CD4-positive, alpha-beta T cell treated with Interleukin-6 for 4 hours (primary cell): Measurements from ENCODE around the gene MYO18A.
"Not testable (repeated sequence)": the region's sequence is repeated elsewhere in the genome, so short reads cannot be mapped to it uniquely, and the experiment has no call there.

Source experiments
- DNase-seq: peaks from one replicate; pipeline ENCODE4 v3.0.0-alpha.2; 2020; ENCODE audit warnings: mixed read lengths

Gene MYO18A

GRCh38 chr17:29195465-29196081 lies 15.4 kb upstream of the MYO18A start:
- DNase-seq, result no peak

DNA sequence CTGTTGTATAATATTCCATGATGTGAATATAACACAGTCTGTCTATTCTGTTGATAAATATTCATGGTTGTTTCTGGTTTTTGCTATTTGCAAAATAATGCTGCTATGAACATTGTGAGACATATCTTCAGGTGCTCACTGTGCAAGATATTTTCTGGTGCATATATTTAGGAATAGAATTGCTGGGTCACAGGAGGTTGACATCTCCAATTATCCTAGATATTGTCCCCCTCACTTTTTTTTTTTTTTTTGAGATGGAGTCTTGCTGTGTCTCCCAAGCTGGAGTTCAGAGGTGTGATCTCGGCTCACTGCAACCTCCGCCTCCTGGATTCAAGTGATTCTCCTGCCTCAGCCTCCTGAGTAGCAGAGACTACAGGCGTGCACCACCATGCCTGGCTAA lies 14.5 kb upstream of the MYO18A start:
- DNase-seq, result no peak

- no peak for DNase-seq
Measured at GRCh38 chr17:29193146-29193545, 12.9 kb upstream of the MYO18A start.

- no peak for DNase-seq
Measured at GRCh38 chr17:29190592-29191207, 10.5 kb upstream of the MYO18A start.

DNA sequence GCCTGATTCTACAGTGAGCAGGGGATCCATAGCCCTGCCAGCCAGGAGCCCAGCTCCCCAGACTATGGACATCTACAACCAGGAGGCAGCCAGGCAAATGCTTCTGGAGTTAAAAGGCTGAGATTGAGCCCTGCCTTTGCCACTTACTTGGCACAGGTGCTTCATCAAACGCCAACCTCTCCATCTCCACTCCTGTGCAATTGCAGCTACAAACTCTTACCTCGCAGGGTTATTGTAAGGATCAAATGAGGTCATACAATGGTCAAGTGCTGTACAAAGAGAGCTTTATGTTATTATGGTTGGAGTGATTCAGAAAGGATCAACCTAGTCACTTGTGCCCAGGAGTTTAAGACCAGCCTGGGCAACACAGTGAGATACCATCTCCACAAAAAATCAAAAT lies 9.8 kb upstream of the MYO18A start:
- DNase-seq, result no peak

GRCh38 chr17:29189355-29189754 lies 9.2 kb upstream of the MYO18A start:
- no peak for DNase-seq

- DNase-seq, result no peak
Measured at GRCh38 chr17:29181226-29181625, 1.0 kb upstream of the MYO18A start.

DNA sequence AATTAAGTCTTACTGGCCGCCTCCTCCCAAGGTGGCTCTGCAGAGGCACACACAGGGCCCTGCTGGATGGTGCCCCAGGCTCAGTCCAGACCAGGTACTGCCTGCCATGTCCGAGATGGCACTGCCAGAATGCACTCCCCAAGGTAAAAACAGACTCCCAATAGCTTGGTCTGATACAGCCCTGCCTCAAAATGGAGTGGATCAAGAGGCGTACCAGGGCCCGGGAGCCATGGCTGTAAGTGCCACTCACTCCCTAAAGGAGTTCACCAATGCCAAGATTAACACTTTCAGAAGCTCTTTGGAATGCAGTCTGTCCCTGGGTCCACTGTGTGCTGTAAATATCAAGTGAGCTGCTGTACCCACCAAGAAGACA lies 576 bp upstream of the MYO18A start:
- DNase-seq, result no peak

DNA sequence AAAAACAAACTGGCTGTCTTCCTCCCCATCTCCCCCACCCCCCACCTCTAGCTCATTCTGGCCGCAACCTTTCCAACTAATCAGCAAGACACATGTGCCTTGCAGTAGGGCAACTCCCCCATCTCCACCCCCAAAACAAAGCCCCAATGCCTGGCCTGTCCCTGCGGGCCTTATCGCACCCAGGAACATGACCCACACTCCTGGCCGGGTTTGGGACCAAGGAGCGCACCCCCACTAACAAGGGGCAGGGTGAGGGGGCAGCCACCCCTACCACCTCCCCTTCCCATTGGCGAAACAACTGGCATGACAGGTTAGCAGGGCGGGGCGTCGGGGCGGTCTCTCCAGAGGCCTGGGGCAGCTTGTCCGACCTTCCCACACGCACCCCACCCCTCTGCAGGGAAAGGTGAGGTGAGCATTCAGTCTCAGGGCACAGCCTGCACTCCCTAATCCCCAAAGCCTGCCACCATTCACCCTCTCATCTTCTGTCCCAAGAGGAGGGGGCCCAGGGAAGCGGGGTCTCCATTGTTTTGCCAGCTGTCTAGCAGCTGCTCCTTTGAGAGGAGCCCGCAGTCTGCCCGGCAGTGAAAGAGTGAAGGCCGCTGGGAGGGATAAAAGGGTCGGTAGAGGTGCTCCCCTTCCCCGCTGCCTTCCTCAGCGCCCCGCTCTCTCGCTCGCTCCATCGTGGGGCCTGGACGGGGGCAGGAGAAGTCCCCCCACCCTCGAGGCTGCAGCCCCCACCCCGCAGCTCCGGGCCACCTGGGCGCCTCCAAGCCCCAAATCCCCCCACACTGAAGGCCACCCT lies 765 bp downstream of the MYO18A start:
- no peak for DNase-seq

GRCh38 chr17:29178750-29179231 lies 1.4 kb downstream of the MYO18A start:
- DNase-seq, result no peak

- no peak for DNase-seq
Measured at GRCh38 chr17:29177871-29178749, 2.1 kb downstream of the MYO18A start.

- no peak for DNase-seq
Measured at GRCh38 chr17:29177541-29177870, 2.7 kb downstream of the MYO18A start.

DNA sequence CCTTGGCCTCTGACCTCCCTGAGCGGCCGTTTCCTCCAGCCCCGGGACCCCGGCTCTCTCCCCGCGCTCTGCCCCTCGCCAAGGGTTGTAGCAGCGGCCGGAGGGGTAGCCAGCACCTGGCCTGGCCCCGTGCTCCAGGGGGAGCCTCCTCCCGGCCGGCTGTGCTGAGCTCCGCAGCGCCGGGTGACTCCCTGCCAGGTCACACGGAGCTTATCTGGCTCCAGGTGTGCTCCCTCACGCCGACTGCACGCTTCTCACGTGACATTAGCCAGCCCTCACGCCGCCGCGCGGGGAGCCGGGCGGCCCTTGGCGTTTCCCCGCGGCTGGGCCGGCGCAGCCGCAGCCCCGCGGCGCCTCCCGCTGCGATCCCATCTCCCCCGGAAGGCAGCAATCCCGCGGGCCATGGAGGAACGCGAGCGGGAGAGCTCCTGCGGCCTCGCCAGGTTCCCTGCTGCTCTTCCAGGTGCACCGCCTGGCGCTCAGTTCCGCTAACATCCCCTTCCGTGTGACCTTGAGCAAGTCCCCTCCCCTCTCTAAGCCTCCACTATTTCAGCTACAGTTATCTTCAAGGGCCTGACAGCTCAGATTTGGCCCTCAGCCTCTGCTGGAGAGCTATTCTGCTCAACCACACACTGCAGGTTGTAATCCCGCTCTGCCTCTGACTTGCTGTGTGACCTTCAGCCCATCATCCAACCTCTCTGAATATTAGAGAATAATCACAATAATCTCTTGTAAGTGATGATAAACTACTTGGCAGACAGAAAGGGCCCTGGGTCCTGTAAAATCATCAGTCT lies 3.4 kb downstream of the MYO18A start:
- peak; percentile 73 for DNase-seq

DNA sequence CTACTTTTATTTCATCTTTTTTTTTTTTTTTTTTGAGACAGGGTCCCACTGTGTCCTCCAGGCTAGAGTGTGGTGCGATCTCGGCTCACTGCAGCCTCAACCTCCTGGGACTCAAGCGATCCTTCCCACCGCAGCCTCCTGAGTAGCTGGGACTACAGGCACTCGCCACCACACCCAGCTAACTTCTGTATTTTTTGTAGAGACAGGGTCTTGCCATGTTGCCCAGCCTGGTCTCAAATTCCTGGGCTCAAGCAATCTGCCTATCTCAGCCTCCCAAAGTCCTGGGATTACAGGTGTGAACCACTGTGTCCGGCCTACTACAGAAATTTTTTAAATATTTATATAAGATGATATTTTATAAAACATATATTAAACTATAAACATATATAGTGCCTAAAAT lies 4.8 kb downstream of the MYO18A start:
- DNase-seq, result no peak

GRCh38 chr17:29172589-29172988 lies 7.6 kb downstream of the MYO18A start:
- no peak for DNase-seq

DNA sequence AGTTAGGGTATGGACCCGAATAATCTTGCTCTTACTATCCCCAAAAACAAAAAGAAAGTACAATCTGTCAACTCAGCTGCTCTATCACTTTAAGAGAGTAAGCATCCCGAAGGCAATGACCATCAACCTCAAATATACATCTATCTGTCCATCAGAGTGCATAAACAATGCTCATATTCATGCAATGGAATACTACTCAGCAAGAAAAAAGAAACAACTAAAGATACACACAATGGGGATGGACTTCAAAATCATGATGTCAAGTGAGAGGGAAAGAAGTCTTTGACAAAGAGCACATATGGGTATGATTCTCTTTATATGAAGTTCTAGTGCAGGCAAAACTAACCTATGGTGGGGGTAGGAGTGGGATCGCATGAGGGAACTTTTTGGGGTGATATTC lies 9.5 kb downstream of the MYO18A start:
- no peak for DNase-seq

GRCh38 chr17:29169806-29170591 lies 10.2 kb downstream of the MYO18A start:
- DNase-seq, result no peak

DNA sequence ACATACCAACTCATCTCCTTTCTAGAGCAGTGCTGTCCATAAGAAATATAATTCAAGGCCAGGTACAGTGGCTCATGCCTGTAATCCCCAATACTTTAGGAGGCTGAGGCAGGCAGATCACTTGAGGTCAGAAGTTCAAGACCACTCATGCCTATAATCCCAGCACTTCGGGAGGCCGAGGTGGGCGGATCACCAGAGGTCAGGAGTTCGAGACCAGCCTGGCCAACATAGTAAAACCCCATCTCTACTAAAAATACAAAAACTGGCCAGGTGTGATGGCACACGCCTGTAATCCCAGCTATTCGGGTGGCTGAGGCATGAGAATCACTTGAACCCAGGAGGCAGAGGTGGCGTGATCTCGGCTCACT lies 11.5 kb downstream of the MYO18A start:
- not testable (repeated sequence) for DNase-seq

DNA sequence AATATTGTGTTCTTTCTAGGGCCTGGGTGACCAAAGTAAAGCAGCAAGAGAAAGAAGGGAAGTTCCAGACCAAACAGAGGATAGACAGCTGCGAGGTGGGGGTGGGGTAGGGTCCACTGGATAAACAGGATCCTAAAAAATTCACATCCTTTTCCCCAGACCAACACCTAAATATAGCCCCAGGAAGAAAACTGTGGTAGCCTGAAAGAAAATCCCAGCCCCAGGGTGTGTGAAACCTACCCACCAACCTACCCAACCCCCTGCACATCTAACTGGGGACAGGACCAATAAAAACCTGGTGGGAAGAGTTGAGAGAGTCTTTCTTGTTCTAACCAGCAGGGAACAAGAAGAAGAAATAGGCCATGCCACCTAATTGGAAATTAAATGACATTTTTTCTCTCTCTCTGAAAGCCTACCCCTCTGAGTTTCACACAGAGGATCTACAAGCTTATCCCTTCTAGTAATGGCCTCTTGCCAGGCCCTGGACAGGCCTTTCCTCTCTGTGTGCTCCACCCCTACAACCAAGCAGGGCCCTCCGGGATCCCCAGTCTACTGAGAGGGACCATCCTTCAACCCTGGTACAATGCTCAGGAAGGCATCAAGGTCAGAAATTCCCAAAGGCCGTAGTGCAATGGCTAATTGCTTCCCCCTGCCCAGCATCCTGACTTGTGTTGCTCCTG lies 12.0 kb downstream of the MYO18A start:
- DNase-seq, result no peak

DNA sequence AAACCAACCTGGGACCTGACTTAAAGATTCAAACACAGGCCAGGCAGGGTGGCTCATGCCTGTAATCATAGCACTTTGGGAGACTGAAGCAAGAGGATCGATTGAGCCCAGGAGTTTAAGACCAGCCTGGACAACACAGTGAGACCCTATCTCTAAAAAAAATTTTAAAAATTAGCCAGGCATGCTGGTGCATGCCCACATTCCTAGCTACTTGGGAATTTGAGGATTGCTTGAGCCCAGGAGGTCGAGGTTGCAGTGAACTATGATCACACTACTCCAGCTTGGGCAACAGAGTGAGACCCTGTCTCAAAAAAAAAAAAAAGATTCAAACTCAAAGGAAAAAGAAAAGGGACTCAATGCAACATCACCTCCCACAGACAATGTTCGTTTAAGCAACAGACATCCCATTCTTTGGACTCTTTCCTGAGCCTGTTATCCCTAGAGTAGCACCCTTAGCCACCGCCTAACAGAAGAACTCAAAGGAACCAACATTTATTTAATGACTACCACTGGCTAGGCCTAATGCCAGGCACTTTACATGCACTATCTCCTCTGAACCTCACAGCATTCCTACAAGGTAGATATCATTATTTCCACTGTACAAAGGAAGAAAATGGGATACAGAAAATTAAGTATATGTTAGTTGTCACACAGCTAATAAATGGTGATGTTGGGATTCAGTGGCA lies 12.7 kb downstream of the MYO18A start:
- no peak for DNase-seq
